Neural cell (in vitro differentiated cells): Measurements from ENCODE around the gene RAC3.

Source experiments
- EP300 ChIP-seq: fragments of 450-650 bp; conservative IDR thresholded peaks from 2 replicates; pipeline ENCODE4 v1.6.1; 2014; ENCODE audit warnings: antibody characterized with exemption, mild to moderate bottlenecking, moderate library complexity; ENCODE audit not compliant: poor library complexity, severe bottlenecking
- EZH2 ChIP-seq: fragments of 200-600, 300-800 bp; shearing (Covaris generic), sonication (generic); IDR thresholded peaks from 2 replicates; pipeline ENCODE4 v1.6.1; 2014; ENCODE audit warnings: antibody characterized with exemption, low read length, borderline replicate concordance, mild to moderate bottlenecking; ENCODE audit not compliant: insufficient read depth, poor library complexity, severe bottlenecking
- POLR2AphosphoS5 ChIP-seq: IDR thresholded peaks from 2 replicates; pipeline ENCODE4 v1.6.1; 2012
- TAF1 ChIP-seq: IDR thresholded peaks from 2 replicates; pipeline ENCODE4 v1.6.1; 2012; ENCODE audit warnings: low read depth
- TF ChIP-seq, protein P1 (sequence below): IDR thresholded peaks from 2 replicates; pipeline ENCODE4 v1.6.1; 2012; ENCODE audit warnings: borderline replicate concordance
- TF ChIP-seq, protein P2 (sequence below): fragments of 450-650 bp; IDR thresholded peaks from 2 replicates; pipeline ENCODE4 v1.5.1; 2014; ENCODE audit warnings: antibody characterized with exemption, mild to moderate bottlenecking, moderate library complexity; ENCODE audit not compliant: poor library complexity, severe bottlenecking

DNA sequence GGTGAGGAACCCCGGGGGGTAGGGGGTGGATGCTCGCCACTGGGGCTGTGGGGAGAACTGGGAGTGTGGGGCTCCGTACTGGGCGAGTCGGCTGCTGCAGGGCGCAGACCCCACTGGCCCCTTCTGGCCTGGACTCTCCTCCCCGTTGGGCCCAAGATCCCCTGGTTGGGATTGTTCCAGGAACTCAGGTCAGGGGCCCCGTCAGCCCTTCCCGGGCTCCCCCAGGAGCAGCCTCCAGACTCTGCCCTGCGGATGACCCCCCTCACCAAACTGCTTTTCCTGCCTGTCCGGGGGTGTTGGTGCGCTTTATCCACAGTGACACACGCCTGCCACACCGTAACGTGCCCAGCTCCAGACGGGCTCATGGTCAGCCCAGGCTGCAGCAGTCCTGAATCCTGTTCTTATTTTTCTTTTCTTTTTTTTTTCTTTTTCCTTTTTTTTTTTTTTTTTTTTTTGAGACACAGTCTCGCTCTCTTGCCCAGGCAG, 29.9 kb upstream of the RAC3 start:
- TF ChIP-seq EZH2 (no peak), TAF1 (no peak), EP300 (no peak), POLR2AphosphoS5 (no peak)
- TF ChIP-seq, protein P1, sequence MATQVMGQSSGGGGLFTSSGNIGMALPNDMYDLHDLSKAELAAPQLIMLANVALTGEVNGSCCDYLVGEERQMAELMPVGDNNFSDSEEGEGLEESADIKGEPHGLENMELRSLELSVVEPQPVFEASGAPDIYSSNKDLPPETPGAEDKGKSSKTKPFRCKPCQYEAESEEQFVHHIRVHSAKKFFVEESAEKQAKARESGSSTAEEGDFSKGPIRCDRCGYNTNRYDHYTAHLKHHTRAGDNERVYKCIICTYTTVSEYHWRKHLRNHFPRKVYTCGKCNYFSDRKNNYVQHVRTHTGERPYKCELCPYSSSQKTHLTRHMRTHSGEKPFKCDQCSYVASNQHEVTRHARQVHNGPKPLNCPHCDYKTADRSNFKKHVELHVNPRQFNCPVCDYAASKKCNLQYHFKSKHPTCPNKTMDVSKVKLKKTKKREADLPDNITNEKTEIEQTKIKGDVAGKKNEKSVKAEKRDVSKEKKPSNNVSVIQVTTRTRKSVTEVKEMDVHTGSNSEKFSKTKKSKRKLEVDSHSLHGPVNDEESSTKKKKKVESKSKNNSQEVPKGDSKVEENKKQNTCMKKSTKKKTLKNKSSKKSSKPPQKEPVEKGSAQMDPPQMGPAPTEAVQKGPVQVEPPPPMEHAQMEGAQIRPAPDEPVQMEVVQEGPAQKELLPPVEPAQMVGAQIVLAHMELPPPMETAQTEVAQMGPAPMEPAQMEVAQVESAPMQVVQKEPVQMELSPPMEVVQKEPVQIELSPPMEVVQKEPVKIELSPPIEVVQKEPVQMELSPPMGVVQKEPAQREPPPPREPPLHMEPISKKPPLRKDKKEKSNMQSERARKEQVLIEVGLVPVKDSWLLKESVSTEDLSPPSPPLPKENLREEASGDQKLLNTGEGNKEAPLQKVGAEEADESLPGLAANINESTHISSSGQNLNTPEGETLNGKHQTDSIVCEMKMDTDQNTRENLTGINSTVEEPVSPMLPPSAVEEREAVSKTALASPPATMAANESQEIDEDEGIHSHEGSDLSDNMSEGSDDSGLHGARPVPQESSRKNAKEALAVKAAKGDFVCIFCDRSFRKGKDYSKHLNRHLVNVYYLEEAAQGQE, result no peak
- TF ChIP-seq, protein P2, sequence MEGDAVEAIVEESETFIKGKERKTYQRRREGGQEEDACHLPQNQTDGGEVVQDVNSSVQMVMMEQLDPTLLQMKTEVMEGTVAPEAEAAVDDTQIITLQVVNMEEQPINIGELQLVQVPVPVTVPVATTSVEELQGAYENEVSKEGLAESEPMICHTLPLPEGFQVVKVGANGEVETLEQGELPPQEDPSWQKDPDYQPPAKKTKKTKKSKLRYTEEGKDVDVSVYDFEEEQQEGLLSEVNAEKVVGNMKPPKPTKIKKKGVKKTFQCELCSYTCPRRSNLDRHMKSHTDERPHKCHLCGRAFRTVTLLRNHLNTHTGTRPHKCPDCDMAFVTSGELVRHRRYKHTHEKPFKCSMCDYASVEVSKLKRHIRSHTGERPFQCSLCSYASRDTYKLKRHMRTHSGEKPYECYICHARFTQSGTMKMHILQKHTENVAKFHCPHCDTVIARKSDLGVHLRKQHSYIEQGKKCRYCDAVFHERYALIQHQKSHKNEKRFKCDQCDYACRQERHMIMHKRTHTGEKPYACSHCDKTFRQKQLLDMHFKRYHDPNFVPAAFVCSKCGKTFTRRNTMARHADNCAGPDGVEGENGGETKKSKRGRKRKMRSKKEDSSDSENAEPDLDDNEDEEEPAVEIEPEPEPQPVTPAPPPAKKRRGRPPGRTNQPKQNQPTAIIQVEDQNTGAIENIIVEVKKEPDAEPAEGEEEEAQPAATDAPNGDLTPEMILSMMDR, result no peak
